Activated CD8-positive, alpha-beta memory T cell treated with anti-CD3 and anti-CD28 coated beads for 48 hours (primary cell): ENCODE measurements around the gene MTHFR.

Experiments
- DNase-seq, 3 experiments: peaks; one replicate each; pipeline ENCODE4 v3.0.0-alpha.2; 2020; ENCODE audit warnings: low read depth in 2 of 3, low spot score in 2 of 3

The MTHFR gene

DNA sequence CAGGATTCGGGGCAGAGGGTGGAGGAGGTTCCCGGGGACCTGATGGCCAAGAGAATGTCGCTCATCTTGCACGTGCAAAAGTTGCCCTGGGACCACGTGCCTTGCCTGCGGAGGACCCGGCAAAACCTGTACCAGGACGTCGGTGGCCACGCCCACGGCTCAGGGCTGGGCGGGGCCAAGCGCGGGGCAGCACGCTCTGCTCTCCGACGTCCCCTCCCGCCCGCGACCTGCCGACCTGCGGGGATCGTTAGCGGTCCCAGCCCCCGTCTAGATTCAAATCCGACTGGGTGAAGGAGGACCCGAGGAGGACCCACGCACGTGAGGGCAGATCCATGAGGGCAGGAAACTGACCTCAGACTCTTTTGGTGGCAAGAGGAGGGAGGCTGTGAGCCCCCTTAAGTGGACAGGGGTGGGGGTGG lies 43.8 kb downstream of the MTHFR start, which contains the start of gene C1orf167:
Gene C1orf167, plus strand, starts transcription at position 206 of the 419 bp plus-strand sequence. CDS start 2,208 bp downstream, outside the sequence.
- DNase-seq, result no peak

GRCh38 chr1:11761285-11761684 lies 44.5 kb downstream of the MTHFR start:
- DNase-seq, result no peak

GRCh38 chr1:11759791-11760190 lies 46.0 kb downstream of the MTHFR start:
- no peak for DNase-seq

DNA sequence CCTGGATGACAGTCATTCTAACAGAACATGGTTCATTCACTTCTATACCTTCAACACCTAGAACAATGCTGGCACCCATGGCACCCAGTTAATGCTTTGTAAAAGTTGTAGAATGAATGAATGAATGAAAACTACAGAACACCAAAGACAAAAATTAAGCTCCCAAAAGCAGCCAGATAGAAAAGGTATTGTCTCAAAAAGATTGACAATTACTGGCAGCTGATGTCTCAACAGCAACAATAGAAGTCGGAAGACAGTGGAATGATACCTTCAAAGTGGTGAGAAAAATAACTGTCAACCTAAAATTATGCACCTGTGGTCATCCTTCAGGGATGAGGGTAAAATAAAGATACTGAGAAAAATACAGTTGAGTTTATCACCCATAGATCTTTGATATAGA lies 48.7 kb downstream of the MTHFR start:
- no peak for DNase-seq

DNA sequence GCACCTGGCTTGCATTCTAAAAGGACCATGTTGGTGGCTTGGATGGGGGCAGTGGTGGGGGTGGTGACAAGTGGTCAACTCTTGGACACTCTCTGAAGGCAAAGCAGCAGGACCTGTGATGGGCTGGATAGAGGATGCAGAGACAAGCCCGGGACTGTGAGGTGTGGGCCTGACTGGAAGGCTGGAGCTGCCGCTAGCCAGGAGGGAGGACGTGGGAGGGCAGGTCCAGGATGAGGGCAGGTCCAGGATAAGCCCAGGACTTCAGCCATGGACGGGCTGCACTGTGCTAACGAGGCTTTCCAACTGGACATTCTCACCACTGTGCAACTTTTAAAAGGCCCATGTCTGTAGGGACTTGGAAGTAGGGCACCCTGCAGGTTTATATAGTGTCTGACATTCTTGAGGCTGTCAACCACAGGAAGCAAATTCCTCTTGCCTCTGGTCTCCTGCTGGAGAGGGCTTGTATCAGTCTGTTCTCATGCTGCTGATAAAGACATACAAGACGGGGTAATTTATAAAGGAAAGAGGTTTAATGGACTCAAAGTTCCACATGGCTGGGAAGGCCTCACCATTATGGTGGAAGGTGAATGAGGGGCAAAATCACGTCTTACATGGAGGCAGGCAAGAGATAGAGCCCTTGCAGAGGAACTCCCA lies 52.1 kb downstream of the MTHFR start:
- no peak for DNase-seq

DNA sequence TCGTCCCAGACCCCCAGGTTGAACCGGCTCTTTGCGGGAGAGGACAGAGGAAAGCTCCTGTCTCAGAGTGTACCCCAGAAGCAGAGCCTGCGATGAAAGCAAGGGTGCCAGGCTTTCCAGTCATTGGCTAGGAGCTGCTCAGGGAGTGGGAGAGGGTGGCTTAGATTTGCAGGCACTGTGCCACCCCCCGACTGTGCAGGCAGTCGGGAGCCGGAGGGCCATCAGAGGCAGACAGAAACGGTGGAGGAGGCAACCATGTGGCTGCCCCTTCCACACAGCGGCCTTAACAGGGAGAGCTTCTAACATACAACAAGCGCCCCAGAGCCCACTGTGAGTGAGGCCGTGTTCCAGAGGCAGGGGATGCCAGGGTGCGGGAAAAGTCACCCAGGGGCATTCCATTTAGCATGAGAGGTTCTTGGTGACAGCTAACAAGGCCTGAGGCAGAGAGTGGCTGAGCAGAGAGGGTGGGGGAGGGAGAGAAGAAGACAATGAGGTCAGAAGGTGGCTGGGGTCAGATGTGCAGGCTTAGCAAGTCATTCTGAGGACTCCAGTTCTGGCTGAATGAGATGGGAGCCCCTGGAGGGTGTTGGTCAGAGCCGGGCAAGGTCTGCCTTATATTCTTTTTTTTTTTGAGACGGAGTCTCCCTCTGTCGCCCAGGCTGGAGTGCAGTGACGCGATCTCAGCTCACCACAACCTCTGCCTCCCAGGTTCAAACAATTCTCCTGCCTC lies 53.2 kb downstream of the MTHFR start:
- no peak for DNase-seq

- no peak for DNase-seq
Observed at GRCh38 chr1:11751087-11751486, 54.7 kb downstream of the MTHFR start.

- DNase-seq, result no peak
Observed at GRCh38 chr1:11749996-11750395, 55.8 kb downstream of the MTHFR start.

DNA sequence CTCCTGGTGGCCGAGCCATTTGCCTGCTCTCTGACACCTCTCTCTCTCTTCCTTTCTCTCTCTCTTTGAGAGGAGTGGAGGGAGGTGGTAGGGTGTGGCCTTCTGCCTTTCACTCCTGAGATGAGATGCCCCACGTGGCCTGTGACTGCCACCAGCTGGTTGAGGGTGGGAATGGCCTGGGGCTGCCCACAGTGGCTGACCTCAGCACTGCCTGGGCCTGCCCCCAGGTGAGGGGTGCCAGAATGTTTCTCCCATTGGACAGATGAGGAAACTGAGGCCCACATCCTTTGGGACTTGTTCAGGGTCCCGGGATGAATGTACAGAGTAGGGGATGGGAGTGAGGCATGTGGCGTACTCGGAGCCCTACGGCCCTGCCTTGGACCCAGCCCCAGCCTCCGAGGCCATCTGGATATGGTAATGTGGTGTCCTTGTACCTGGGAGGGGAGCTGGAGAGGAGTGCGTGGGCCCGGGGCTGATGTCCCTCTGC lies 56.5 kb downstream of the MTHFR start:
- no peak for DNase-seq

DNA sequence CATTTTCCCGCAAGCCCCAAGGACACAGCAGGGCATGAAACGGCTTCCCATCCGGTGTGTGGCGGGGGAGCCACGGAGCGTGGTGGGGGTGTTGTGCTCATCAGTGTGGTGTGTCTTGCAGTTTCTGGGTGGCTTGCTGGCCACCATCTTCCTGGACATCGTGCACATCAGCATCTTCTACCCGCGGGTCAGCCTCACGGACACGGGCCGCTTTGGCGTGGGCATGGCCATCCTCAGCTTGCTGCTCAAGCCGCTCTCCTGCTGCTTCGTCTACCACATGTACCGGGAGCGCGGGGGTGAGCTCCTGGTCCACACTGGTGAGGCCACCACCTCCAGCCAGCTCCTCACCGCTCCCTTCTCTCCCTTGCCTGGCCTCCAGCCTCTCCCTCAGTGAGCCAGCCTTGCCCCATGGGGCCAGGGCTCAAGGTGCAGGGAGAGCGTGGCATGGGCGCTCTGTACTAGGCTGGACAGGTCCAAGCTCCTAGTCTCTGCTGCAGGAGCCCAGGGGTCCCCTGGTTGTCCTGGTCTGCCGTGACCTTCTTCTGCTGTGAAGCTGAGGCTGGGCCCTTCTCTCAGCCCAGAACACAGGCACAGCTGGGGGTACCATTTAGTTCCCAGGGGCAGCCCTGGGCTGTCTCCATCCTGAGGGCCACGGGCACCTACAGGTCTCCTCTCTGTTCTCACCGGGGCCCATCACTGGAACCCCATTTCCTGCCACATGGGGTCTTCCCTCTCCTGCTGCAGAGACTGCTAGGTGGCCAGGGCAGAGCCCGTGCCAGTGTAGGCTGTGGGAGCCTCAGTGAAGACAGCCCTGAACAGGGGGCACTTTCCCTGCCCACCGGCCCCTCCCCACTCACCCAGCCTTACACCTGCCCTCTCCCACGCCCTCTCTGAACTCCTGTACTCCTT lies 57.2 kb downstream of the MTHFR start:
- DNase-seq, result no peak

DNA sequence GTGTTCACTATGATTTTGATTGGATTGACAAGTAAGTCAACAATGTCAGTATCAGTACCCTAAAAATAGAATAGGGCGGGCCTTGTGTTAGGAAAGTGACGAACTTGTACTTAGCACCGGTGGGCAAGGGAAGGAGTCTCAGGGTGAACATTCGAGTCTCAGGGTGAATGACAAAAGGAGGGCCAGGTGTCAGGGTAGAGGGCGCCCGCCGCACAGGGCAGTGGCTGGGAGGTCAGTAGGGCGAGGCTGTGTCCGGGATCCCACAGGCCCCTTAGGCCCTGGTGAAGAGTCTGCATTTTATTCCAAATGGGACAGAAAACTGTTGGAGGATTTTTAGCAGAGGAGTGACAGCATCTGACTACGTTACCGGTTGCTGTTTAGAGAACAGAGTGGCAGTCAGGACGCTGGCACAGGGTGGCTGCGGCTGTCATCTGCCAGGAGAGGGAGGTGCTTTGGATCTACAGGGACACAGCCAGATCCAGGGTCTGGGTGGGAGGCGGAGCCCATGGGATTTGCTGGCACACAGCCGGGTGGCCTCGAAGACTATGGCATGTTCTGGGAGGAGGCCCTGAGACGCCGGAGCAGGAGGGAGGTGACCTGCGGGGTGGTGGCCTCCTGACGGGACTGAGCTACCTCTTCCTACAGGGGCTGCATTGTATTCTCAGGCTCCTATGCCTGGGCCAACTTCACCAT lies 58.8 kb downstream of the MTHFR start:
- DNase-seq, result no peak

- no peak for DNase-seq
Observed at GRCh38 chr1:11746092-11746491, 59.7 kb downstream of the MTHFR start.

DNA sequence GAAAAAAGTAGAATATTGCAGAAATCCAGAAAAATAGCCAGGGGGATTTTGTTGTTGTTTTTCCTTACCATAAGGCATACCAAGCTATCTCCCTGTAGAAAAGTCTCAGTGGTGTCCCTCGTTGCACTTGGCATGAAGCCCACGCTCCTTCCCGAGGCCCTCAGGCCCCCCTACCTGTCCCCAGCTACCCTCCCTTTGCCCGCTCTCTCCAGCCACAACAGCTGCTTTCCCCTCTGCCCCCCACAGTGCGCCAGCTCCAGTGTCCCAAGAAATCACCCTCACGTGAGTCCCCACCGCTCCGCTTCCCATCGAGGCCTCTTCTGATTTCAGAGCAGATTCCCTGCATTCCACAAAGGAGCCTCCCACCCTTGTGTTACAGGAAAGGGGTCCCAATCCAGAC lies 61.5 kb downstream of the MTHFR start:
- DNase-seq, result no peak

DNA sequence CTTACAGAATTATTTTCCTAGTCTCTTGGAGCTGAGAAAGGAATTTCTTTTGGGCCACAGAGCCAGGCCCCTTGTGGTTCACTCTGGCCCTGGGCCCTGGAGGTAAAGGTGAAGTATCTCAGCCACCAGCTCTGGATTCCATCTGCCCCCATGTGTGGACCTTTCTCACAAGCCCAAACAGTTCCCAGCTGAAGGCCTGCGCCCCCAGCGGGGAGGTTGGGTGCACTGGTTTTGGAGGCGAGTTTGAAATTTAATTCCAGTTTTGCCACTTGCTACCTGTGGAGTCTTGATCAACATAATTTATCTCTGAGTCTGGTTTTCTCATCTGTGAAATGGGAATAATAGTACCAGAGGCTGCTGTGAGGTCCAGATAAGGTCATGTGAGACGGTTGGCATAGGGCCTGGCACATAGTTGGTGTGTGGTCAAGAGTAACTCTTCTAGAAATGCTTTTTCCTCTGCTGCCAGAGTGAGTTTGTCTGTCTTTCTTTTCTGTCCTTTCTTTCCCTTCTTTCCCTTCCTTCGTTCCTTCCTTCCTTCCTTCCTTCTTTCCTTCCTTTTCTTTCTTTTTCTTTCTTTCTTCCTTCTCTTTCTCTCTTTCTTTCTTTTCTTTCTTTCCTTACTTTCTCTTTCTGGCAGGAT lies 63.7 kb downstream of the MTHFR start:
- no peak for DNase-seq

GRCh38 chr1:11741482-11741881 lies 64.3 kb downstream of the MTHFR start:
- no peak for DNase-seq

- no peak for DNase-seq
Observed at GRCh38 chr1:11740258-11741192, 65.2 kb downstream of the MTHFR start.

GRCh38 chr1:11738783-11739182 lies 67.0 kb downstream of the MTHFR start:
- DNase-seq, result no peak

DNA sequence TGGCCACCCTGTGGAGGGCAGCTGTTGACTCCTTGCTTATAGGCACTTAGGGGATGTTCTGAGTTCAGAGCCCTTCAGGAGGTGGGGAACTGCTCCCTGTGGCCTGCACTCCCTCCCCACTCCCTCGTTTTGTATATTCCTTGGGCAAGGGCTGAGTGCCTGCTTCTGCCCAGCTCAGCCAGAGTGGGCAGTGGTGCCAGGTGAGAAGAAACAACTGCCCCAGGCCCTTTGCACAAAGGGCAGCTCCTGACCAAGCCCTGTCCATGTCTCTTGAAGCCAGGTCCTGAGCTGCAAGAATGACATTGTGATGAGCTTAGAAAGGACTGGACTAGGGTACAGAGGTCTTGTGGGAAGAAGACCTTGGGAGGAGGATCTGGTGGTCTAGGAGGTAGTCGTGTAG lies 67.7 kb downstream of the MTHFR start:
- DNase-seq, result no peak
